ENCODE measurements around the gene CTSG.
"Not testable (repeated sequence)": the region's sequence is repeated elsewhere in the genome, so short reads cannot be mapped to it uniquely, and the experiment has no call there.

The CTSG gene

DNA sequence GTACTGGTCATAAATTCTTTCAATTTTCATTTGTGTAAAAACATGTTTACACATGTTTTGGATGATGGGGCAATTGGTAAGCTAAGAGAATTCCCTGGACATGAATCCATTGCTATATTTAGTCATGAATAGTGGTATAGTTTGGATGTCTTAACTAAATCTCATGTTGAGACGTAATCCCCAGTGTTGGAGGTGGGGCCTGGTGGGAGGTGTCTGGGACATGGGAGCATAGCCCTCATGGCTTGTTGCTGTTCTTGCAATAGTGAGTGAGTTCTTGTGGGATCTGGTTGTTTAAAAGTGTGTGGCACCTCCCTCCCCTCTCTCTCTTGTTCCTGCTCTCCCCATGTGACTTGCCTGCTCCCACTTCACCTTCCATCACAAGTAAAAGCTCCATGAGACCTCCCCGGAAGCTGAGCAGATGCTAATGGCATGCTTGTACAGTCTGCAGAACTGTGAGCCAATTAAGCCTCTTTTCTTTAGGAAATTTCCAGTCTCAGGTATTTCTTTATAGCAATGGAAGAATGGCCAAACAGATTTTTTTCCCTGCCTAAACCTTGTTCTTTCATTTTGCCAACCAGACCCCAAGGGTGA is 33.6 kb downstream of the CTSG start:
- DNase-seq: no peak

DNA sequence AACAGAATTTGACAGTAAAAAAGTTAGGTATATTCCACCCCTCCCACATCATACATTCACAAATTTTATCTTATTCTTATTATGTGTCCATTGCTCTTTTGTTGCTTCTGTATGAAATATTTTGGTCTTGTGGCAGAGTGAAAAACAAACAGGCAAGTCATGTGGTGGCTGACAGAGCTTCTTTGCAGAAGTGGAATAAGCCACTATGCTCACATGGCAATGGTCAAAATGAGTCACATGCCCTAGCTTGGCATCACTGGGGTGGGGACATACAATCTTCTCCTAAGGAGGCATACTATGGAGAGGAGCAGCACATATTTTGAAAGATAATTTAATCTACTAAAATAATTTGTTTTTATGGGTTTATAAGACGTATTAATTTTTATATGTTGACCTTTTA is 40.3 kb downstream of the CTSG start:
- peak; percentile 58 to 86 (median 76) for DNase-seq

DNA sequence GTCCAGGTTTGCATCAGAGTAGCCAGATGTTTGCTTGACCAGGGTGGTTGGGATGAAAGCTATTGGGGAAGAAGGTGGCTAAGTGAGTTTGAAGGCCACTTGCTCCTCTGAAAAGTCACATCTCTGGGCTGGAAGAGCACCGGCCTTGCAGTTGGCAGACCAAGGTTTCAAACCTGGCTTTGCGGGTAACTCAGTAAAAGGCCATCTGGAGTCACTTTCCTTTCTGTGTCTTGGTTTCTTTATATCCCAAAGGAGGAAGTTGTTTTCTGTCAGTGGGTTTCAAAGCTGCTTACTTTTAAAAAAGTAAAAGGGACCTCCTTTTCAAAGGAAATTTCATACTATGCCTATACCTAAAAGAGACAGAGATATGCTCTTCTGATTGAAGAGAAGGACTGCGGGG is 41.8 kb downstream of the CTSG start:
- DNase-seq: peak in 2 of 4 experiments; percentile 34 to 48

DNA sequence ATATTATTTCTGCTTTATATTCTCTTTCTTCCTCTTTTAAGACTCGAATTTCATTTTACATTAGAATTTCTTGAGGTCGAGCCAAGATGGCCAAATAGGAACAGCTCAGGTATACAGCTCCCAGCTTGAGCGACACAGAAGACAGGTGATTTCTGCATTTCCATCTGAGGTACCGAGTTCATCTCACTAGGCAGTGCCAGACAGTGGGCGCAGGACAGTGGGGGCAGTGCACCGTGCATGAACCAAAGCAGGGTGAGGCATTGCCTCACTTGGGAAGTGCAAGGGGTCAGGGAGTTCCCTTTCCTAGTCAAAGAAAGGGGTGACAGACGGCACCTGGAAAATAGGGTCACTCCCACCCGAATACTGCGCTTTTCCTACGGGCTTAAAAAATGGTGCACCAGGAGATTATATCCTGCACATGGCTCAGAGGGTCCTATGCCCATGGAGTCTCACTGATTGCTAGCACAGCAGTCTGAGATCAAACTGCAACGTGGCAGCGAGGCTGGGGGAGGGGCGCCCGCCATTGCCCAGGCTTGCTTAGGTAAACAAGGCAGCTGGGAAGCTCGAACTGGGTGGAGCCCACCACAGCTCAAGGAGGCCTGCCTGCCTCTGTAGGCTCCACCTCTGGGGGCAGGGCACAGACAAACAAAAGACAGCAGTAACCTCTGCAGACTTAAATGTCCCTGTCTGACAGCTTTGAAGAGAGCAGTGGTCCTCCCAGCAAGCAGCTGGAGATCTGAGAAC is 50.0 kb downstream of the CTSG start:
- DNase-seq: not testable (repeated sequence)

Measured in suppressor macrophage (primary cell).